ENCODE measurements around the gene TRPC4AP. TPM values are rescaled to one million over a fixed set of nuclear protein-coding genes. Genes with fewer than 3 reads are reported as not detected.

The TRPC4AP gene
- total RNA-seq, 4 donors from 2014 or later, result 63.4 to 101 (median 76.4) TPM

DNA sequence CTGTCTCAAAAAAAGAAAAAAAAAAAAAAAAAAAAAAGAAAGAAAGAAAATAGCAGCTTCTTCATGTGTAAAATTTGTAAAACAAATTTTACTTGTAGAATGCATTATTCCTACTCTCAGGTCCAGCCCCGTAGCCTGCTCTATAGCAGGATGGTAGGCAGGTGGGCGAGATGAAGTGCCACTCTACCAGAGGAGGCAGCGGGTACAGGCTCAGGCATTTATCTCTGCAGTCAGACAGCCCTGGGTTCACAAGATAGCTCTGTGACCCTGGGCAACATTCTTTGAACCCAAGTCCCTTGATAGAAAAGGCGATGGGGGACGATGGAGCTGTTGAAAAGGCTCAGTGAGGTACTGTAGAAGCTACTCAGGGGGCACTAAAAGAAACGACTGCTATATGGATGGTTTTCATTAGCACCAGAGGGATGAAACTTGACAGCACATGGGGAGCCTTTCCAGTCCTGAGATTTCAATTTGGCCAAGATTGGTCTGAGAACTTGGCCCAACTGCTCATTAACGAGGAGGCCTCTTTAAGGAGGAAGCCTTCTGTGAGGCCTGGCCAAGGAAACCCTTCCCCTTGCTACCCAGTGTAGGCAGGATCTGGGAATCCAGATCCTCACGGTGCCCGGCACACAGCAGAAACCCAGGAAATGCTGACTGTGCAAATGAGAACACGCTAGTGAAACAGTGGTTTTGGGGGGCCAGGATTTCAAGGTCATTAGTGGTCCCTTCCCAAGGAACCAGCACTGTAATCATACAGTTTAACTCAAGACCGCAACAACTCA is 73.8 kb downstream of the TRPC4AP start:
- DNase-seq (ENCODE audit: low spot score in 2 of 2), result no peak
- Histone ChIP-seq H3K9me3 (no peaks in the 10 kb centered on the region), H3K27me3 (no peaks in the 10 kb centered on the region), H3K36me3 (peaks cover 0 to 88% (median 0%) of the 10 kb centered on the region in 3 donors), H3K4me3 (no peak overlapping the region), H3K4me1 (peaks cover 0 to 14% (median 0%) of the 10 kb centered on the region in 4 donors), H3K27ac (no peak overlapping the region)
- WGBS, 2 donors, result 77 to 78% methylated on average over 11 of the region's 11 CpGs
- no peak for TF ChIP-seq POLR2A (IDR thresholded peaks at IDR 0.05)
- TF ChIP-seq CTCF (IDR thresholded peaks at IDR 0.05), result no peak
- no peak for TF ChIP-seq EP300 (IDR thresholded peaks at IDR 0.05)

DNA sequence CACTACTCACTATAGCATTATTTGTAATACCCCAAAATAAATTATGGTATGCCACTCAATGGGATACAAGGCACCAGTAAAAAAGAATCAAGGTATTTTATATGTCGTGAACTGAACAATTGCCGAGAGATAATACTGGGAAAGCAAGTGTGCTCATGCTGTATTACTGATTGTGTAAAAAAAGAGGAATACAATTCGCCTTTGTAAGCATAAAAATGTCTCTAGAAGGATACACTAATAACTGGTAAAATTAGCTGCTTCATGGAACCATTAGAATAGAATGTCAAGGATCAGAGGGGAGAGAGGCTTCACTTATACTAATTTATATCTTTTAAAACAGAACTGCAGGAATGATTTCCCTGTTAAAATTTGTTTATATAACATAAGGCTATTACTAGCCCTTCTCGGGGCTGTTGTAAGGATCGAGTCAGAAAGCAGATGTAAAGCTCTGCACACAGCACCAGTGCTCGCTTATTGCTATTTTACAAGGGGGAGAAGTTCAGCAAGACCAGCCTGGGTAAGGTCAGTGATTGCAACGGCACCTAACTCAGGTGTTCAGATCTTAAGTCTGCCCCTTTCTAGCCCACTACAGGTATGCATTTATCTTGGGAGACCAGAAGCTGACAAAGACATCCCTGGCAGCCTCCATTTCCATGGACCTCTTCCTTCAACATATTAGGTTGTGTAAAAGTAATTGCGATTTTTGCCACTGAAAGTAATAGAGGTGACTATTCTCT is 75.3 kb downstream of the TRPC4AP start:
- H3K9me3 ChIP-seq, result no peaks in the 10 kb centered on the region
- H3K27me3 ChIP-seq, result no peaks in the 10 kb centered on the region
- H3K27ac ChIP-seq, result no peak overlapping the region
- peaks cover 0 to 19% (median 0%) of the 10 kb centered on the region in 4 donors for H3K4me1 ChIP-seq
- peaks cover 2 to 88% (median 5%) of the 10 kb centered on the region in 3 donors for H3K36me3 ChIP-seq
- H3K4me3 ChIP-seq, result no peak overlapping the region
- 76 to 78% methylated on average over 8 of the region's 8 CpGs for WGBS, 2 donors
- DNase-seq (ENCODE audit: low spot score in 2 of 2), result no peak
- no peak for TF ChIP-seq EP300 (IDR thresholded peaks at IDR 0.05)
- no peak for TF ChIP-seq POLR2A (IDR thresholded peaks at IDR 0.05)
- no peak for TF ChIP-seq CTCF (IDR thresholded peaks at IDR 0.05)

- TF ChIP-seq CTCF (IDR thresholded peaks at IDR 0.05), result no peak
- no peak for TF ChIP-seq POLR2A (IDR thresholded peaks at IDR 0.05)
- TF ChIP-seq EP300 (IDR thresholded peaks at IDR 0.05), result no peak
- Histone ChIP-seq H3K9me3 (no peaks in the 10 kb centered on the region), H3K36me3 (peaks cover 5 to 89% (median 6%) of the 10 kb centered on the region in 3 donors), H3K27me3 (no peaks in the 10 kb centered on the region), H3K27ac (no peak overlapping the region), H3K4me1 (peaks cover 0 to 22% (median 0%) of the 10 kb centered on the region in 4 donors), H3K4me3 (no peak overlapping the region)
- 45 to 52% methylated on average over 2 of the region's 2 CpGs for WGBS, 2 donors
- DNase-seq (ENCODE audit: low spot score in 2 of 2), result no peak
Measured at GRCh38 chr20:35015863-35016193, 76.8 kb downstream of the TRPC4AP start.

DNA sequence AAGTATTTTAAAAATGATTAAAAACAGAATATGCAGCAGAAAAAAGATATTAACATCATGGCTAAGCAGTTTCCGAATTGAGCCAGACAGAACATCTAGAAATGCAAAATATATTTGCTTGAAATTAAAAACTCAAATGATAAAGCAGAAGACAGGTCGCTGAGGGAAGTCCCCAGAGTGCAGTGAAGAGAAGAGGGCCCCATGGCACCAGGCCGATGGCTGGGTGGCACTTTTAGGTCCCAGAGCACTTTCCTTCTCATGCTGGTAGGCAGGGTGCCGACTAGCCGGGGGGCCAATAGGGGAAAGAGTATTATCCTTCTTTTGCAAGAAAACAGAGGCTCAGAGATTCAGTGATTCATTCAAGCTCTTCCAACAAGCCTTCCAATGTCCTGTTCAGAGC is 78.1 kb downstream of the TRPC4AP start:
- peaks cover 8 to 89% (median 14%) of the 10 kb centered on the region in 3 donors for H3K36me3 ChIP-seq
- no peak for TF ChIP-seq CTCF (IDR thresholded peaks at IDR 0.05)
- TF ChIP-seq EP300 (IDR thresholded peaks at IDR 0.05), result no peak
- TF ChIP-seq POLR2A (IDR thresholded peaks at IDR 0.05), result no peak

More for the DNA sequence above, 78.1 kb downstream of the TRPC4AP start:
- H3K4me1 ChIP-seq, result peaks cover 0 to 22% (median 0%) of the 10 kb centered on the region in 4 donors
- no peak overlapping the region for H3K4me3 ChIP-seq
- H3K27ac ChIP-seq, result no peak overlapping the region
- WGBS, 2 donors, result 76 to 81% methylated on average over 5 of the region's 5 CpGs
- no peak for DNase-seq (ENCODE audit: low spot score in 2 of 2)
- H3K9me3 ChIP-seq, result no peaks in the 10 kb centered on the region
- no peaks in the 10 kb centered on the region for H3K27me3 ChIP-seq

Data from tibial nerve (tissue), 4 donors.